Smooth muscle cell (in vitro differentiated cells): ENCODE results near the gene ISM2. TPM values are rescaled to one million over a fixed set of nuclear protein-coding genes. Genes with fewer than 3 reads are reported as not detected.

Experiments used
- DNase-seq: peaks from one replicate; lab custom pipeline; 2025; ENCODE audit not compliant: unreplicated experiment; lab: John Stamatoyannopoulos, UW
- H2AFZ ChIP-seq: fragments of 200-600 bp; sonication (generic); 2 replicates; pipeline ENCODE4 v1.6.0; 2016; ENCODE audit warnings: antibody characterized with exemption, low read depth, mild to moderate bottlenecking
- H3F3A ChIP-seq: fragments of 200-600 bp; sonication (generic); 2 replicates; pipeline ENCODE4 v1.6.0; 2017; ENCODE audit warnings: antibody characterized with exemption, low read depth
- H3K27ac ChIP-seq: fragments of 200-600 bp; sonication (generic); 2 replicates; pipeline ENCODE4 v1.5.1; 2016; ENCODE audit warnings: low read depth, mild to moderate bottlenecking
- H3K27me3 ChIP-seq: fragments of 200-600 bp; sonication (generic); 2 replicates; pipeline ENCODE4 v1.6.1; 2016; ENCODE audit warnings: low read depth, mild to moderate bottlenecking
- H3K36me3 ChIP-seq: fragments of 200-600 bp; sonication (generic); 2 replicates; pipeline ENCODE4 v1.5.1; 2016; ENCODE audit warnings: low read depth
- H3K4me1 ChIP-seq: fragments of 200-600 bp; sonication (generic); 2 replicates; pipeline ENCODE4 v1.5.1; 2016; ENCODE audit warnings: low read depth
- H3K4me2 ChIP-seq: fragments of 200-600 bp; sonication (generic); 2 replicates; pipeline ENCODE4 v1.6.0; 2016; ENCODE audit warnings: mild to moderate bottlenecking
- H3K4me3 ChIP-seq: fragments of 200-600 bp; sonication (generic); 2 replicates; pipeline ENCODE4 v1.5.1; 2016; ENCODE audit warnings: mild to moderate bottlenecking
- H3K79me2 ChIP-seq: fragments of 200-600 bp; sonication (generic); 2 replicates; pipeline ENCODE4 v1.6.0; 2016; ENCODE audit warnings: low read depth, mild to moderate bottlenecking
- H3K9ac ChIP-seq: fragments of 200-600 bp; sonication (generic); 2 replicates; pipeline ENCODE4 v1.6.0; 2016; ENCODE audit warnings: low read depth
- H3K9me3 ChIP-seq: fragments of 200-600 bp; sonication (generic); replicated peaks from 2 replicates; pipeline ENCODE4 v1.5.1; 2016; ENCODE audit warnings: low read depth
- H4K20me1 ChIP-seq: fragments of 200-600 bp; sonication (generic); 2 replicates; pipeline ENCODE4 v1.6.0; 2016; ENCODE audit warnings: low read depth
- CTCF ChIP-seq: fragments of 200-600 bp; sonication (generic); IDR thresholded peaks from 2 replicates; pipeline ENCODE4 v1.5.1; 2017; ENCODE audit warnings: borderline replicate concordance, mild to moderate bottlenecking, antibody characterized with exemption; ENCODE audit not compliant: insufficient read depth, poor library complexity, severe bottlenecking
- WGBS: methylation state at CpG from one replicate; pipeline ENCODE4 v1.1.7; 2016; ENCODE audit warnings: low lambda C conversion rate; 5-methylcytosine and 5-hydroxymethylcytosine counted together
- polyA plus RNA-seq: library from polyadenylated mRNA; unstranded; fragments of >200 nt; fragmentation: Nextera tagmentation; extraction: Ambion mirVana; gene quantifications from 2 replicates; pipeline ENCODE4 v1.2.1, GENCODE V29; 2016
- total RNA-seq: library from RNA; depleted of rRNA; stranded (reverse); fragments of >200 nt; gene quantifications from 2 replicates; pipeline ENCODE4 v1.2.3, GENCODE V29; 2014

Gene ISM2
- total and polyA plus RNA-seq, 2 experiments from 2014 or later, result 0.78 to 2.7 TPM

- Histone ChIP-seq H3K4me3 (no peak overlapping the region), H3K9ac (no peak overlapping the region), H4K20me1 (no peaks in the 10 kb centered on the region), H3K27me3 (no peaks in the 10 kb centered on the region), H3K4me2 (no peak overlapping the region), H3K27ac (no peak overlapping the region), H3K79me2 (no peaks in the 10 kb centered on the region), H3K9me3 (no peaks in the 10 kb centered on the region), H3F3A (no peaks in the 10 kb centered on the region), H3K4me1 (no peaks in the 10 kb centered on the region), H3K36me3 (no peaks in the 10 kb centered on the region), H2AFZ (no peak overlapping the region)
- no peak for TF ChIP-seq CTCF
- no peak for DNase-seq
- WGBS, result 97% methylated on average over 5 of the region's 5 CpGs
Observed at GRCh38 chr14:77478029-77478428, 20.6 kb downstream of the ISM2 start.

- H3F3A ChIP-seq, result no peaks in the 10 kb centered on the region
- H3K36me3 ChIP-seq, result no peaks in the 10 kb centered on the region
- H3K27ac ChIP-seq, result no peak overlapping the region
- H3K4me3 ChIP-seq, result no peak overlapping the region
- no peaks in the 10 kb centered on the region for H3K9me3 ChIP-seq
- no peaks in the 10 kb centered on the region for H3K4me1 ChIP-seq
- no peak overlapping the region for H2AFZ ChIP-seq
- H4K20me1 ChIP-seq, result no peaks in the 10 kb centered on the region
- 93% methylated on average over 35 of the region's 35 CpGs for WGBS
- H3K4me2 ChIP-seq, result no peak overlapping the region
- H3K79me2 ChIP-seq, result no peaks in the 10 kb centered on the region
- TF ChIP-seq CTCF, result no peak
- DNase-seq, result no peak
- no peaks in the 10 kb centered on the region for H3K27me3 ChIP-seq
- H3K9ac ChIP-seq, result no peak overlapping the region
Observed at GRCh38 chr14:77475432-77476115, 23.0 kb downstream of the ISM2 start.

- no peak for DNase-seq
- Histone ChIP-seq H3K4me3 (no peak overlapping the region), H3K27ac (no peak overlapping the region), H3K9ac (no peak overlapping the region), H3K36me3 (no peaks in the 10 kb centered on the region), H3F3A (no peaks in the 10 kb centered on the region), H3K9me3 (no peaks in the 10 kb centered on the region), H3K27me3 (no peaks in the 10 kb centered on the region), H4K20me1 (no peaks in the 10 kb centered on the region), H3K4me1 (no peaks in the 10 kb centered on the region), H3K4me2 (no peak overlapping the region), H3K79me2 (no peaks in the 10 kb centered on the region), H2AFZ (no peak overlapping the region)
- TF ChIP-seq CTCF, result no peak
- WGBS, result 79% methylated on average over 9 of the region's 9 CpGs
Observed at GRCh38 chr14:77474479-77475177, 24.0 kb downstream of the ISM2 start.
